C1 segment of cervical spinal cord (tissue), 14 donors: ENCODE measurements around the gene GPR152.
"Not testable (repeated sequence)": the region's sequence is repeated elsewhere in the genome, so short reads cannot be mapped to it uniquely, and the experiment has no call there.

Source experiments
- DNase-seq, 14 donors: peaks; one replicate each; lab custom pipeline; 2025; lab: John Stamatoyannopoulos, UW

GPR152 gene

GRCh38 chr11:67439321-67440228, 13.0 kb downstream of the GPR152 start:
- peak in 2 of 14 donors; percentile 27 to 42 for DNase-seq

- no peak for DNase-seq
Observed at GRCh38 chr11:67438158-67438902, 14.2 kb downstream of the GPR152 start.

GRCh38 chr11:67437809-67438157, 14.7 kb downstream of the GPR152 start:
- DNase-seq = no peak

- no peak for DNase-seq
Observed at GRCh38 chr11:67437082-67437808, 15.3 kb downstream of the GPR152 start, which contains the start of gene PTPRCAP. Gene PTPRCAP (minus strand): TSS chr11:67437682. CDS start chr11:67437619, 63 bp downstream.

GRCh38 chr11:67436459-67437081, 16.0 kb downstream of the GPR152 start:
- DNase-seq = no peak

- no peak for DNase-seq
Observed at GRCh38 chr11:67435727-67436458, 16.6 kb downstream of the GPR152 start.

GRCh38 chr11:67435031-67435726, 17.4 kb downstream of the GPR152 start:
- no peak for DNase-seq

GRCh38 chr11:67434395-67434881, 18.1 kb downstream of the GPR152 start:
- no peak for DNase-seq

- no peak for DNase-seq
Observed at GRCh38 chr11:67433536-67434394, 18.8 kb downstream of the GPR152 start.

GRCh38 chr11:67432655-67433349, 19.7 kb downstream of the GPR152 start:
- DNase-seq = no peak

GRCh38 chr11:67431346-67432249, 20.9 kb downstream of the GPR152 start:
- no peak for DNase-seq

- DNase-seq = no peak
Observed at GRCh38 chr11:67429722-67430121, 22.8 kb downstream of the GPR152 start.

GRCh38 chr11:67429038-67429668, 23.4 kb downstream of the GPR152 start:
- DNase-seq = no peak

GRCh38 chr11:67428052-67429001, 24.2 kb downstream of the GPR152 start, which contains the start of gene RPS6KB2:
Gene RPS6KB2 (plus strand): TSS chr11:67428494. CDS start chr11:67428546, 52 bp downstream.
- peak; percentile 63 to 98 (median 96) for DNase-seq

GRCh38 chr11:67427364-67427859, 25.1 kb downstream of the GPR152 start:
- DNase-seq = not testable (repeated sequence)
